ENCODE data around the gene HAGHL.

The HAGHL gene

DNA sequence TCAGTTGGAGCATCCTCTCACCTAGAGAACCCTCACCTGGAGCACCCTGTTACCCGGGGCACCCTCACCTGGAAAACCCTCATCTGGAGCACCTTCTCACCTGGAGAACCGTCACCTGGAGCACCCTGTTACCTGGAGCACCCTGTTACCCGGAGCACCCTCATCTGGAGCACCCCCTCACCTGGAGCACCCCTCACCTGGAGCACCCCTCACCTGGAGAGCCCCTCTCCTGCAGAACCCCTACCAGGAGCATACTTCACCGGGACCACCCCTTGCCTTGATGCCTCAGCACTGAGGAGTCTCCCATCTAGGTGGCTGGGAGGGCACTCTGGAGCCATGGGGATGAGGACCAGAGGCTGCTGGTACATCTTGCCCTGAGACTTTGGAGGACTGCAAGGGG lies 17.9 kb upstream of the HAGHL start:
- DNase-seq = no peak

DNA sequence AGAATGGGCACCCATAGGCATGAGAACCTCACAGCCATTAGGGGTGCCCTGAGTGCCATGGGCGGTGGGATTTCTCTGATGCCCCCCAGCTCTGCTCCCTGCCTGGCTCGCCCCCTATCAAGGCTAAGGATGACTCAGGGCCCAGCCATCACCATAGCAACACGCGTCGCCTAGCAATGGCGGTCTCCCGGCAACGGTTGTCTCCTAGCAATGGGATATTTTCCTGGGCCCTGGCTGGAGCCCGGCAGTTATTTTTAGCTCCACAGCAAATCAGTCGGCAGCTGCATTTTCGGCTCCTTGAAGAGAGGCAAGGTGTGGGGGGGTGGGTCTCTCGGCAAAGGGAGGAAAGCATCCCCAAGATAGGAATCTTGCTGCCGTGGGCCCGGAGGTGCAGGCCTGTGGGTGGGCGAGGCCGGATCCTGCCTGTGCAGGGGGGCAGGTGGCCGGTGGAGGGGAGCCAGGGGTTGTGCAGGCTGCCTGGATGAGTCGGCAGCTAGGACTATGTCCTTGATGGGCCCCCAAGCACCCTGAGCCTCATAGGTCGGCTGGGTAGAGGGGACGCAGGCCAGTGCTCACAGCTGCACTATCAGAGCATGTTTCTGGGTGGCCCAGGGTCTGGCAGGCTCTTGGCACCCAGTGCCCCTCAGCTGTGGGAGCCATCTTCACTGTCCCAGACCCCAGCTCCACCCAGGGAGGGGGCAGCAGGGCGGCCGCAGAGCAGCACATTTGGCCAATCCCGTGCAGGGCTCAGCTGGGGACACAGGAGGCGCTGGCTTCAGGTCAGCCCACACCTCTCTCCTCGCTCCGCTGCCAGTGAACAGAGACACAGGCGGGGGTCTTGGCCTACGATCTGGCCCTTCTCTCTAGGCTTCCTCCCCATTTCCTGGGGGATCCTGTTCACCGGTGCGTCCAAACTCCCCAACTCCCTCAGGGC lies 17.1 kb upstream of the HAGHL start:
- peak; percentile 57 to 81 for DNase-seq

DNA sequence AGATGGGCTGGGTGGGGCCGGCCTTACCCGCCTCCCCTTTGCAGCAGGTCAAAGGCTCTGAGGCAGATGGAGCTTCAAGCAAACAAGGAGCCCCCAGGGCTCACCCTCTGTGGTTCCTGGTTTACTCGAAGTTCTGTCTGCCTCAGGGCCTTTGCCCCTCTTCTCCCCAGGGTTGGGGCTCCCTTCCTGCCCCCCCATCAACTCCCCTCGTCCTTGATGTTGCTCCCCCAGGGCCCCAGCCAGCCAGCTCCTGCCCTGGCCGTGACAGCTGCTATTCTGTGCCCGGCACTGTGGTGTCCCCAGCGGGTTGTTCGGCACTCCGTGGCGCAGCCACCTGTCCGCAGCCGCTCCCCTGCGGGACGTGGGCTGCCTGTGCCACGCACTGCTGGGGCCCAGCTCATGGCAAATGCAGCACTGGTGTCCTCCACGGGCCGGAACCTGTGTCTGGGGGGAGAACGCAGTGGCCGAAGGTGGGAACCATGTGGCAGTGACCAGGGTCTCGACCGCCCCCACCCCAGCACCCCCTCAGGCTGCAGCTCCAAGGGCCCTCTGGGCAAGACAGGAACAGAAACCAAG lies 16.3 kb upstream of the HAGHL start:
- DNase-seq = no peak

DNA sequence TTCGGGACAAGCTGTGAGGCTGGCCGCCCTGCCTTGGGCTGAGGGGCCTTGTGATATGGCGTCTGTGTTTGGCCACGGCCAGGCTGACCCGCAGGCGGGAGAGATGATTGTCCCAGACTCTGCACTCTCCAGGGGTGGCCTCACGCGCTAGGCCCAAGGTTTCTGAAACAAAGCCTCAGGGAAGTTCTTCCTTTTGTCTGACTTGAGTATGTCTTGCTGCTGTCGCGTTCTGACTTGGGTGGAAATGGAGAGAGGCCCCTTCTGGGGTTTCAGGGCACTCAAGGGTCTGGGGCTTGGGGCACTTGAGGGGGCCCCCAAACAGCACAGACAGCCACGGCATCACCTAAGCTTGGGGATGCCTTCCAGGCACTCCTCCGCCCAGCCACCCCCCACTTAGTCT lies 15.8 kb upstream of the HAGHL start:
- no peak for DNase-seq

DNA sequence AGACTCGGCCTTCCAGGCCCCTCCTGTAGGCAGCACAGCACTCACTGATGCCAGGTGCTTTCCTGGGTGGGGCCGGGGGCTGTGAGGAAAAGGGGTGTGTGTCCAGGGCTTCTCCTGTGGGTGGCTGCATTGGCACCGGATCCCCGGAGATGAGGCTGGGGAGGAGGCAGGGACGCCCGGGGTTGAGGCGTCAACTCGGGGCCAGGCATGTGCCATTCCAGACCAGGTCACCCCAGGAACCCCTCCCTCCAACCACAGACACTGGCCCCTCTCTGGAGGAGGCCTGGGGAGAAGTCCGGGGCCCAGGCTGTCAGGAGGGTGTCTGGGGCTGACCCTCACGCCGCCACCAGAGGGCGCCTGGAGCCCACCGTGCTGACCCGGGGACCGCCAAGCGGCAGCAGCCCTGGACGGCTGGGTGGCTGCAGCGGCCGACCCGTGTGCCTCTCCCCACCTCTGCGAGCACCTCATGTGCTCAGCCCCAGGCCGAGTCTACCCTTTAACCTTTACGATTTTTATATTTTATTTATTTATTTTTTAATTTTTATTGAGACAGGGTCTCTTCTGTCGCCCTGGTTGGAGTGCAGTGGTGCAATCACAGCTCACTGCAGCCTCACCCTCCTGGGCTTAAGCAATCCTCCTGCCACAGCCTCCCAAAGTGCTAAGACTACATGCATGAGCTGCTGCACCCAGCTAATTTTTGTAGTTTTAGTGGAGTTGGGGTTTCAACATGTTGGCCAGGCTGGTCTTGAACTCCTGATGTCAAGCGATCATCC lies 15.2 kb upstream of the HAGHL start:
- DNase-seq = peak in 1 of 2 experiments; percentile 64

DNA sequence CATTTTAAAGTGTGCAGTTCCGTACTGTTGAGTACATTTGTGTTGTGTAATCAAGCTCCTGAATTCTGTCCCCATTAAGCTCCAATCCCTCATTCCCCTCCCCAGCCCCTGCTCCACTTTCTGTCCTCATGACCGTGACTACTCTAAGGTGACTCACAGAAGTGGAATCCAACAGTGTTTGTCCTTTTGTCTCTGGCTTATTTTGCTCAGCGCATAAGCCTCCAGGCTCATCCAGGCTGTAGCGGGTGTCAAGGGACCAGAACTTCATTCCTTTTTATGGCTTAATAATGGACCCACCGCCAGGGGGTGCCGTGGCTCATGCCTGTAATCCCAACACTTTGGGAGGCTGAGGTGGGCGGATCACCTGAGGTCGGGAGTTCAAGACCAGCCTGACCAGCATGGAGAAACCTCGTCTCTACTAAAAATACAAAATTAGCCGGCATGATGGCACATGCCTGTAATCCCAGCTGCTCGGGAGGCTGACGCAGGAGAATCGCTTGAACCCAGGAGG lies 14.1 kb upstream of the HAGHL start:
- peak; percentile 33 to 38 for DNase-seq

DNA sequence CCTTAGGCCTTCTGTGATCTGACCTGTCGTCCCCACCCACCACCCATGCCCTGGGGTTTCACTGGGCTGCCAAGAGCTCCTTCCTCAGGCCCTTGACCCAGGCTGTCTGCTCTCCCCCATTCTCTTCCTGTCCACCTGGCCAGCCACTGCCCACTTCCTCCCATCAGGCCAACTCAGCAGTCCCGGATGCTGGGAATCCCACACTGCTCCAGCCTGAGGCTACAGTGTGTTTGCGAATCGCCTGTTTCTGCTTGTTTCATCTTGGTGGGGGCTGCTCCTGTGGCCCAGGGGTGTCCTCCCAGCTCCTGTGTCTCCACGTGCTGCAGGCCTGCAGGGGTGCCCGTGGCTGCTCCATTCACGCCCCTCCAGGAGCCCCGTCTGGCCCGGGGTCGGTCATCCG lies 12.8 kb upstream of the HAGHL start:
- DNase-seq = no peak

DNA sequence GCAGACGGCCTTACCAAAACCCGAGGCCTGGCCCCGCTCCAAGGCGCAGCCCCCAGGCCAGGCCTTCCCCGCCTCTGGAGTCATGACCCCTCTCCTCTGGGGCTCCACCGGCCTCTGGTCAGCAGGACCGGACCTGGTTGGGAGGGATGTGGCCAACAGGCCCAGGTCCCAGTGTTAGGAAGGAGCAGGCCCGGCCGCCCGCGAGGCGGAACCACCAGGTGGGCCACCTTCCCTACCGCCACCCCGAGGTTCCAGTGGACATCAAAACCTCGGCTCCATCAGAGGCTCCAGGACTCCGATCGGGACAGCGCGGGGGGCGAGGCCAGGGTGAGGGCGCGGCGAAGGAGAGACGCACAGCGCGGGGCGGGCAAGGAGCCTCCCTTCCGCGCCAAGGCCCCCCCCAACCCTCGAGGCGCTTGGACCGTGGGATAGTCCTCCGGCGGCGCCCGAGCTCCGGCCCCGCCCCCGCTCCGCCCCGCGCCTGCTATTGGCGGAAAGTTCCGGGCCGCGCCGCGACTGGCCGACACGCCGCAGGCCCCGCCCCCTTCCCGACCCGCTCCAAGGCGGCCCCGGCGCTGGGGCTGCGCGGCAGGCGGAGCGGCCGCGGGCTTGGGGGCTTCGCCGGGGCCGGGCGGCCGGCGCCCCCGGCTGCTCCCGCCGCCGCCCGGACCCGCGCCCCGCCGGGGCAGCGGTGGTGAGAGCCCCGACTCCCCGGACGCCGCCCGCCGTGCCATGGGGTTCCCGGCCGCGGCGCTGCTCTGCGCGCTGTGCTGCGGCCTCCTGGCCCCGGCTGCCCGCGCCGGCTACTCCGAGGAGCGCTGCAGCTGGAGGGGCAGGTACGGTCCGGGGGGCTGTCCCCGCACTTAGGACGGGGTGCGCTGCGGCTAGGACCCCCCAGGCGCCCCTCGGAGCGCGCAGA lies 12.1 kb upstream of the HAGHL start, which contains the start of gene METRN:
Gene METRN (plus strand): TSS at position 561 of the 919 bp plus-strand sequence. CDS start 172 bp downstream, at position 733.
- DNase-seq = peak in 1 of 2 experiments; percentile 80

DNA sequence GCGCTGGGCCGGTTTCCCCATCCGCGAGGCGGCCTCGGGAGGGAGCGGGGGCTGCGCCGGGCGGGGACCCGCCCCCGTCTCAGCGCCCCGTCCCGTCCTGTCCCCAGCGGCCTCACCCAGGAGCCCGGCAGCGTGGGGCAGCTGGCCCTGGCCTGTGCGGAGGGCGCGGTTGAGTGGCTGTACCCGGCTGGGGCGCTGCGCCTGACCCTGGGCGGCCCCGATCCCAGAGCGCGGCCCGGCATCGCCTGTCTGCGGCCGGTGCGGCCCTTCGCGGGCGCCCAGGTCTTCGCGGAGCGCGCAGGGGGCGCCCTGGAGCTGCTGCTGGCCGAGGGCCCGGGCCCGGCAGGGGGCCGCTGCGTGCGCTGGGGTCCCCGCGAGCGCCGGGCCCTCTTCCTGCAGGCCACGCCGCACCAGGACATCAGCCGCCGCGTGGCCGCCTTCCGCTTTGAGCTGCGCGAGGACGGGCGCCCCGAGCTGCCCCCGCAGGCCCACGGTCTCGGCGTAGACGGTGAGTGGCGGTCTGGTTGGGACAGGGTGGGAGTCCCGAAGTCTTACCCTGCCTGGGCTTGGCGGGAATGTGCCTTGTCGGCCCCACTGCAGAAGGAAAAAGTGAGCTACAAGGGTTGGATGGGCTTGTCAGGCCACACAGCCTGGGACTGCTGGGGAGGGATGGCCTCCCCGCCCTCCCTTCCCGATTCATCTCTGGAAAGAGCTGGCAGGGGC lies 11.3 kb upstream of the HAGHL start:
- DNase-seq = peak in 1 of 2 experiments; percentile 48

DNA sequence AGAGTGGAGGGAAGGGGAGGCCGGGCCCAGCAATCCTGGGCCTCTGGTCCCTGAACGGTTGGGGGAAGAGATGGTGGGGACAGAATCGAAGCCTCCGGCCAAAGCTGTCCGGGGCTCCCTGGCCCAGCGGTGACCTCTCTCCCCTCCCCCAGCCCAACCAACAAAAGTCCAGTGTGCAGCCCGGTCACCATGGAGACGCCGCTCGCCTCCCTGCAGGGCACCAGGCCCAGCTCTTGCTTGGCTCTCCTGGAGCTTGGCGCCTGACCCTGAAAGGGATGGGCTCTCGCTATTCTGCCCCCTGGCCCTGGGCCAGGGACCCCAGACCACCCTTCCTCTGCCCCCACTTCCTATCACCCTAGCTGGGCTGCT lies 10.7 kb upstream of the HAGHL start:
- no peak for DNase-seq

DNA sequence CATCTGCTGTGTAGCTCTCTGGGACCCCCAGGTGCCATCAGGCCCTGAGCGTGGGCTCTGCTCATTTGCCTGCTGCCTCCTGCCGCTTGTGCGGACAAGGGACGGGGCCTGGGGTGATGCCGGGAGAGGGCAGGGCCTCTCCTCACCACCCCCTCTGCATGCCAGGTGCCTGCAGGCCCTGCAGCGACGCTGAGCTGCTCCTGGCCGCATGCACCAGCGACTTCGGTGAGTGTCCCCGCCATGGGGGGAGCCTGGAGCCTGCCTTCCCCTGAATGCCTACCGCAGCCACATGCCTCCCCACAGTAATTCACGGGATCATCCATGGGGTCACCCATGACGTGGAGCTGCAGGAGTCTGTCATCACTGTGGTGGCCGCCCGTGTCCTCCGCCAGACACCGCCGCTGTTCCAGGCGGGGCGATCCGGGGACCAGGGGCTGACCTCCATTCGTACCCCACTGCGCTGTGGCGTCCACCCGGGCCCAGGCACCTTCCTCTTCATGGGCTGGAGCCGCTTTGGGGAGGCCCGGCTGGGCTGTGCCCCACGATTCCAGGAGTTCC lies 10.1 kb upstream of the HAGHL start:
- no peak for DNase-seq

DNA sequence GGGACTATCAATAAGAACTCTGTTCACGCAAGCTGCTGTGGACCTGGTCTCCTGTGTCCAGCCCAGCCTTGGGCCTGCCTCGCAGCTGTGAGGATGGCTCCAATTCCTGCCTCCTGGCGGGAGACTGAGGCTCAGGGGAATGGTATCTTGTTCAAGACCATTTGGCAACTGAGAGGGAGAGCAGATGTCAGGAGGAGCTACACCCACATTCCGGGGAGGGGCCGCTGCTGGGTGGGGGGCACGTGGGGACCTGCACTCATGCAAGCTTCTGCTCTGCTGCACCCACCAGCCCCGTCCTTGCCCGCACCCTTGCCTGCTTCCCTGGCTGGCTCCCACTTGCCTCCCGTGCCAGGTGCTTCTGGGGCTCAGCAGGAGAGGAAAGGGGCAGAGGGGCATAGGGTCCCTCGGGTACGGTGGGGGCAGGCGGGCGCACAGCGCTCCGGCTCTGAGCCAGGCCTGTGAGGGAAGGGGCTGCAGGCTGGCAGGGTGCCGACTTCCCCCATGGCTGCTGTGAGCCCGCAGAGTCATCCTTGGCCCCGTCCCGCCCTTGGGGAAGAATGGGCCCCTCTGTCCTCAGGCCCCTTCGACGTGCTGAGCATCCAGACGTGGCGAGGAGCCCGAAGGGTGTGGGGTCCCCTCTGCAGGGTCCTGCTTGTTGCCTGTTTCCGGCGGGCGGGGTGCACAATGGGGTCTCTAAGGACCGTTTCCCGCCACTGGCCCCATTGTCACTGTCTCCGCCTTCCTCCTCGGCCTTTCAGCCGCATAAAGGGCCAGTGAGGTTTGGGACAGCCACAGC lies 9.3 kb upstream of the HAGHL start:
- no peak for DNase-seq

DNA sequence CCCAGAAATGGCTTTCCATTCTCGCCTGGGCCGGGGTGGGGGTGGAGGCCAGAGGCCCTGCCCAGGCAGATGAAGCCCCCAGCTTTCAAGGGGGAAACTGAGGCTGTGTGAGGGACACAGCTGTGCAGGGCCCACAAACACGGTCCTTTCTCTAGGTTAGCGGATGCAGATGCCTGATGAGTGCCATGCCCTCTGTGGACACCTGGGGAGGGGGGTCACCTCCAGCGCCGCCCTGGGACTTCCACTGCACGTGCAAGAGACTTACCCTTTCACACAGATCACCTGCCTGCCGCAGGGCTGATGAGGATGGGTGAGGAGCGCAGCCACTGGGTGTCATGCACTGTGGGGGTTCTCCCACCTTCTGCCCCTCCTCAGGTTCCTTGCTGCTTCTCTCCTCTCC lies 8.5 kb upstream of the HAGHL start:
- DNase-seq = no peak

DNA sequence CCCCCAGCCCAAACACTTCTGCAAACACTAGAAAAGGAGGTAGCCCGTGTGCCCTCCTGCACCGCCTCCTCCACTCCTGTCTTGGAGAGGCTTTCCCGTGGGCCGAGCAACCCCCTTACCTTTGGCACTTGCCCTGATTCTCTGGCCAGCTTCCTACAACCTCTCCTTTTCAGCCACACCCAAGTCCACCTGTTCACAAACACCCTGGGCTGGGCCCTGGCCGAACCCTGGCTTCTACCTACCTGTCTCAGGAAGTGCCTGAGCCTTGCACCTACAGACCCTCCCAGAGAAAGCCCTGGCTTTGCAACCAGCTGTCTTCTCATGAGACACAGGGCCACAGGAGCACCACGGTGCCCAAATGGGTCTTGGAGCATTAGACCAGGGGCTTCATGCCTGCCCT lies 8.0 kb upstream of the HAGHL start:
- DNase-seq = no peak

DNA sequence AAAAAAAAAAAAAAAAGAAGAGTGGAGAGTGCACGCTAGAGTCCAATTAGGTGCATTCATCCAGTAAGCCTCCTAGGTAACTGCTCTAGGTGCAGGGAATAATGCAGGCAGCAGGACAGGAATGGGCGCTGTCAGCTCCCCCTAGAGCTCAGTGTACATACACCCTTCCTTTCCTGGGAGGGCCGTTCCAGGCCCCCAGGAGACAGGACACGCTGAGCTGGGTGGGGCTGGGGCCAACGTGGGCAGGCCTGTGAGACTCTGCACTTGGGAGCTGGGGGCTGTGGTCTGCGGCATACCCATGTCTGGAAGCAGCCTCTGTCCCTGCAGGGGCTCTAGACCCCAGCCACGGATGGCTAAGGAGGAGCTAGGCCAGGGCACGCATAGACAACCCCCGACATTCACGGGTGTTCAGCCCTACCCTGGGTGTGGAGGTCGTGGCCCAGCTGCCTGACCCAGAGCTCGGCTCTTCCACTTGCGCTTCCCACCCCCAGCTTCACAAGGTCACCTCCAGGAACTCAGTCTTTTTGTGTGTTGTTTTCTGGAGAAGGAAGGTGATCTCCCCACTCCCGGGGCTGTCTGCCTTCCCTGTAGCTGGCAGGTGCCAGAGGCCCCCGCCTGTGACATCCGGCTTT lies 7.0 kb upstream of the HAGHL start:
- DNase-seq = no peak

DNA sequence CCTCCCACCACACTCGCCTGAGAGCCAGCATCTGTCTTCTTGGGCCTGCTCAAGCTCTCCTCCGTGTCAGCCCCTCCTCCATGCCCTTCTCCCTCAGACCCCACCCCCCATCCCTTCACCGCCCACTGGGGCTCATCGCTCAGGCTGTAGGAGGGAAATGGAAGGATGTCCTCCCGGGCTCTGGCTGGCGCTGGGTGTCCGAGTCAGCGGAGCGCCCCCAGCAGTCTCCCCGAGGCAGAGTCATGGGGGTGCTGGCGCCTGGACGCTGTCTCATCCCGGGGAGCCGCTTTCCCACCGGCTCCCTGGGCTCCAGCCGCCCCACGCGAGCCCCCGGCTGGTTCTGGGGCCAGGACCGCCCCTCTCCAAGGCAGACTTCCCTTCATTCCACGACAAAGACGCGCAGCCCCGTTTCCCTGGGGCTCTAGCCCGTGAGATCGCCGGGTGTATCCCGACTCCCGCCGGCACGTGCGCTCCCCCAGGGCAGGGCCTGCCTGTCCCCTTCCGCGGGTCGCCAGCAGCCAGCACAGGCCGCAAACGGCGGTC lies 6.4 kb upstream of the HAGHL start:
- peak; percentile 28 to 41 for DNase-seq

DNA sequence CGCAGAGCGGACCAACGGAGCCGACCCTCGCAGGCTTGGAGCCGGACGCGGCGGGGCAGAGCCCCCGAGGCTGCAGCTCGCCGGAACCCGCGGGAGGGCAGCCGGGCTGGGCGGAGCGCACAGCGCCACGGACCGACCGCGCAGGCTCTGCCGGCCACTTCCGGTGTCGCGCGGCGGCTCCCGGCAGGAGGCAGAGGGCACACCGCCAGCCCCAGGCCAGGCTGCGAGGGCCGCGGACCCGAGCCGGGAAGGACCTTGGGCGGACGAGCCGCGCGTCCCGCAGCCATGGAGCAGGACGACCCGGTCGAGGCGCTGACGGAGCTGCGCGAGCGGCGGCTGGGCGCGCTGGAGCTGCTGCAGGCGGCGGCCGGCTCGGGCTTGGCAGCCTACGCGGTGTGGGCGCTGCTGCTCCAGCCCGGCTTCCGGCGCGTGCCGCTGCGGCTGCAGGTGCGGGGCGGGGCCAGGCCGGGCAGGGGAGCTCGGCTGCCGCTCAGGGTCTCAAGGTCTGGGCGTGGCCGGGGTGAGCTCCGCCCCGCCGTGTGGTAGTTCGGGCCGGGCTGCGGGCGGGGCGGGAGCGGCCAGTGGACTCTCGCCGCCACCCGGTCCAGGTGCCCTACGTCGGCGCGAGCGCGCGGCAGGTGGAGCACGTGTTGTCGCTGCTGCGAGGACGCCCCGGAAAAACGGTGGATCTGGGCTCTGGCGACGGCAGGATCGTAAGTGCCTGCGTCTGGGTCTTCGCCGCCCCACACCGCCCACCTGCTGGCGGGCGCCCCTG lies 5.7 kb upstream of the HAGHL start, which contains the start of gene ANTKMT:
Gene ANTKMT (plus strand): TSS at position 157 of the 775 bp plus-strand sequence. CDS start 129 bp downstream, at position 286.
- peak; percentile 65 to 93 for DNase-seq

DNA sequence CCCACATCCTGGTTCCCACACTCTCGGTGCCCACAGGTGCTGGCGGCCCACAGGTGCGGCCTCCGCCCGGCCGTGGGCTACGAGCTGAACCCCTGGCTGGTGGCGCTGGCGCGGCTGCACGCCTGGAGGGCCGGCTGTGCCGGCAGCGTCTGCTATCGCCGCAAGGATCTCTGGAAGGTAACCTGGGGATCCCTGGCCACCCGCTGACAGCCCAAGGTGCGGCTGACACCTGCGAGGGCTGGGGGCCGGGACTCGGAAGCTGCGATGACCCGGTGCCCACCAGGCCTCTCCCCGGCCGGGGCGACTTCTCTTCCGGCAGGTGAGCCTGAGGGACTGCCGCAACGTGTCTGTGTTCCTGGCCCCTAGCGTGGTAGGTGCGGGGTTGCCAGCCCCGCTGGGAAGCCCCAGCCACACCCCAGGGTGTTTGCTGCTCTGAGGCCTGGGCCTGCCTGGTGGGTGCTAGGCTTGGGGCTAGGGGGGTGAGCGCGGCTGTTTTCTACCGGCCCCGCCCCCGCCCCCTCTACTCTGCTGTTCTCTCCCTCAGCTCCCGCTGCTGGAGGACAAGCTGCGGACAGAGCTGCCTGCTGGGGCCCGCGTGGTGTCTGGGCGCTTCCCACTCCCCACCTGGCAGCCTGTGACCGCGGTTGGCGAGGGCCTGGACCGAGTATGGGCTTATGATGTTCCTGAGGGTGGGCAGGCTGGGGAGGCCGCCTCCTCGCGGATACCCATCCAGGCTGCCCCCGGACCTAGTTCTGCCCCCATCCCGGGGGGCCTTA lies 5.0 kb upstream of the HAGHL start:
- no peak for DNase-seq
